ENCODE results near the gene B3GLCT.
"Not testable (repeated sequence)": the region's sequence is repeated elsewhere in the genome, so short reads cannot be mapped to it uniquely, and the experiment has no call there.

The B3GLCT gene

GRCh38 chr13:31199849-31200636 lies at the start of gene B3GLCT:
B3GLCT (plus strand) TSS chr13:31199975; CDS start chr13:31200085, 110 bp downstream.
- DNase-seq (ENCODE audit: low read depth in 2 of 3, low spot score in 2 of 3): peak; percentile 53 to 67 (median 55)

- DNase-seq (ENCODE audit: low read depth in 2 of 3, low spot score in 2 of 3): no peak
Measured at GRCh38 chr13:31150315-31150985, 49.3 kb upstream of the B3GLCT start.

GRCh38 chr13:31151837-31152236 lies 47.9 kb upstream of the B3GLCT start:
- DNase-seq (ENCODE audit: low read depth in 2 of 3, low spot score in 2 of 3): no peak

GRCh38 chr13:31154939-31155338 lies 44.8 kb upstream of the B3GLCT start:
- no peak for DNase-seq (ENCODE audit: low read depth in 2 of 3, low spot score in 2 of 3)

- DNase-seq (ENCODE audit: low read depth in 2 of 3, low spot score in 2 of 3): no peak
Measured at GRCh38 chr13:31159306-31159705, 40.5 kb upstream of the B3GLCT start.

- peak; percentile 23 to 47 (median 31) for DNase-seq (ENCODE audit: low read depth in 2 of 3, low spot score in 2 of 3)
Measured at GRCh38 chr13:31160857-31161556, 38.8 kb upstream of the B3GLCT start.

GRCh38 chr13:31161557-31162150 lies 38.1 kb upstream of the B3GLCT start, which contains the start of gene HSPH1:
HSPH1 (minus strand) TSS chr13:31161904; CDS start chr13:31161582, 322 bp downstream.
- DNase-seq (ENCODE audit: low read depth in 2 of 3, low spot score in 2 of 3): peak in 2 of 3 experiments; percentile 88 to 97

- peak; percentile 76 to 93 (median 83) for DNase-seq (ENCODE audit: low read depth in 2 of 3, low spot score in 2 of 3)
Measured at GRCh38 chr13:31162151-31163008, 37.4 kb upstream of the B3GLCT start.

GRCh38 chr13:31166591-31166990 lies 33.2 kb upstream of the B3GLCT start:
- no peak for DNase-seq (ENCODE audit: low read depth in 2 of 3, low spot score in 2 of 3)

- DNase-seq (ENCODE audit: low read depth in 2 of 3, low spot score in 2 of 3): no peak
Measured at GRCh38 chr13:31167490-31167889, 32.3 kb upstream of the B3GLCT start.

GRCh38 chr13:31168166-31168565 lies 31.6 kb upstream of the B3GLCT start:
- no peak for DNase-seq (ENCODE audit: low read depth in 2 of 3, low spot score in 2 of 3)

- DNase-seq (ENCODE audit: low read depth in 2 of 3, low spot score in 2 of 3): no peak
Measured at GRCh38 chr13:31168736-31169135, 31.0 kb upstream of the B3GLCT start.

GRCh38 chr13:31172001-31172400 lies 27.8 kb upstream of the B3GLCT start:
- no peak for DNase-seq (ENCODE audit: low read depth in 2 of 3, low spot score in 2 of 3)

- no peak for DNase-seq (ENCODE audit: low read depth in 2 of 3, low spot score in 2 of 3)
Measured at GRCh38 chr13:31172535-31172934, 27.2 kb upstream of the B3GLCT start.

GRCh38 chr13:31174018-31174417 lies 25.8 kb upstream of the B3GLCT start:
- DNase-seq (ENCODE audit: low read depth in 2 of 3, low spot score in 2 of 3): no peak

- DNase-seq (ENCODE audit: low read depth in 2 of 3, low spot score in 2 of 3): no peak
Measured at GRCh38 chr13:31175847-31176532, 23.8 kb upstream of the B3GLCT start.

- not testable (repeated sequence) for DNase-seq (ENCODE audit: low read depth in 2 of 3, low spot score in 2 of 3)
Measured at GRCh38 chr13:31177813-31178495, 21.8 kb upstream of the B3GLCT start.

- DNase-seq (ENCODE audit: low read depth in 2 of 3, low spot score in 2 of 3): no peak
Measured at GRCh38 chr13:31179241-31179640, 20.5 kb upstream of the B3GLCT start.

- DNase-seq (ENCODE audit: low read depth in 2 of 3, low spot score in 2 of 3): no peak
Measured at GRCh38 chr13:31179754-31180153, 20.0 kb upstream of the B3GLCT start.

Measured in activated CD8-positive, alpha-beta memory T cell treated with anti-CD3 and anti-CD28 coated beads for 48 hours (primary cell).